Measurements from ENCODE around the gene TMEM183A. TPM values are rescaled to one million over a fixed set of nuclear protein-coding genes. Genes with fewer than 3 reads are reported as not detected.

Gene TMEM183A
- total and polyA plus RNA-seq, 10 of the 15 experiments (the other 5 are each of a cell fraction or from before 2014, with no cell fraction given): 12.3 to 103 (median 66.3) TPM

DNA sequence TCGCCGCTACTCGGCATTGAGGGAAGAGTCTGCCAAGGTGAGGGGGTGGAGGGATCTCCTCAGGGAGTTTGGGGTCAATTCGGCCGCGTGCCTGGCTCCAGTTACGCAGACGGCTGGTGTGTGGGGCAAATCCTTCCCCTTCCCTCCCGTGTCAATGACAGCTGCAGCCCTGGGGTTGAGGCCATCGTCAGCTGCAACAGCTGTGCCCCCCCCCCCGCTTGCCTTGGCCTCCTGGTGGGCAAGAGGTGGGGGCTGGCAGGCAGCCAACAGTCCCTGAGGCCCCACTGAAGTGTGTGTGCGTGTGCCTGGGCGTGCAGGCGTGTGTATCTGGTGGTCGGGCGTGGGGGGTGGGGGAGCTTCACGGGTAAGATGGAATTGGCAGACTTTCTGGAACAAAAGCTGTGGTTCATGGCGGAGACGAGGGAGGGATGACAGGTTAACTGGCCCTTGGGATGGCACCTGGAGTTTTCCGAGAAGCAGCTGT is 44.7 kb downstream of the TMEM183A start:
- Histone ChIP-seq H3K4me2 (ENCODE audit: control insufficient read depth, insufficient read depth) (no peak overlapping the region), H4K20me1 (ENCODE audit: control insufficient read depth, insufficient read depth) (no peaks in the 10 kb centered on the region), H3K4me3 (no peak overlapping the region), H2AFZ (ENCODE audit: control insufficient read depth, low read depth, low read length) (no peak overlapping the region), H3K27me3 (replicated peaks in 1 of 2; ENCODE audit: control insufficient read depth in 2 of 2, insufficient read depth in 2 of 2, low read length in 1 of 2) (peaks cover 0 to 2% of the 10 kb centered on the region in 2 experiments; a peak in 1 of 4 replicates), H3K9me3 (replicated peaks; ENCODE audit: control insufficient read depth, insufficient read depth, low read length) (no peaks in the 10 kb centered on the region), H3K79me2 (ENCODE audit: control insufficient read depth, insufficient read depth, low read length) (no peaks in the 10 kb centered on the region), H3K9ac (ENCODE audit: control insufficient read depth, insufficient read depth, low read length) (no peak overlapping the region), H3K27ac (ENCODE audit: control insufficient read depth, insufficient read depth) (no peak overlapping the region), H3K36me3 (ENCODE audit: control insufficient read depth in 2 of 2, insufficient read depth in 2 of 2, low read length in 1 of 2) (no peaks in the 10 kb centered on the region), H3K4me1 (ENCODE audit: control insufficient read depth, insufficient read depth, low read length) (no peaks in the 10 kb centered on the region)
- intact Hi-C loops (cut with micrococcal nuclease; ENCODE audit: unreplicated experiment) (no loop called here), in situ Hi-C loops (cut with MboI) (no loop called here)
- TF ChIP-seq BACH1 (IDR thresholded peaks at IDR 0.05; ENCODE audit: borderline replicate concordance): no peak
- no peak for TF ChIP-seq PML (IDR thresholded peaks at IDR 0.05; ENCODE audit: low read length)
- no peak for TF ChIP-seq TCF7 (IDR thresholded peaks at IDR 0.05; ENCODE audit: borderline replicate concordance)
- no peak for TF ChIP-seq ASH2L (IDR thresholded peaks at IDR 0.05; ENCODE audit: borderline replicate concordance, low read depth)
- no peak for TF ChIP-seq CREB1 (IDR thresholded peaks at IDR 0.05; ENCODE audit: low read depth)
- no peak for TF ChIP-seq CHD4 (IDR thresholded peaks at IDR 0.05)
- ChIA-PET POLR2A (no interaction called here), CTCF (interaction anchor here (0.7 to 8.7 kb wide), 5 partner anchors 12 to 165 kb away, joined by 3 to 66 read pairs (median 4); no protein-coding TSS in a partner anchor), SMC1A (ENCODE audit: uncharacterized antibody, unreplicated experiment) (interaction anchor here (1.2 kb wide), 1 partner anchor 12 kb away, joined by 3 read pairs; no protein-coding TSS in a partner anchor), RAD21 (ENCODE audit: unreplicated experiment) (no interaction called here)
- ATAC-seq: no peak
- no TSS peak for BruUV-seq (replicated peaks)
- FAIRE-seq: no peak
- 7% methylated on average over 19 of the region's 20 CpGs for WGBS (ENCODE audit: insufficient coverage, insufficient replicate concordance, low lambda C conversion rate, missing lambda C conversion rate)
- DNase-seq (ENCODE audit: low read depth, low spot score): no peak

- ChIA-PET CTCF (interaction anchor here (1.1 to 8.7 kb wide), 2 partner anchors 13 kb away, joined by 5 to 66 read pairs; no protein-coding TSS in a partner anchor), POLR2A (no interaction called here), RAD21 (ENCODE audit: unreplicated experiment) (no interaction called here), SMC1A (ENCODE audit: uncharacterized antibody, unreplicated experiment) (interaction anchor here (1.0 kb wide), 1 partner anchor 13 kb away, joined by 3 read pairs; no protein-coding TSS in a partner anchor)
- Histone ChIP-seq H4K20me1 (ENCODE audit: control insufficient read depth, insufficient read depth) (no peaks in the 10 kb centered on the region), H3K4me2 (ENCODE audit: control insufficient read depth, insufficient read depth) (no peak overlapping the region), H3K9me3 (replicated peaks; ENCODE audit: control insufficient read depth, insufficient read depth, low read length) (no peaks in the 10 kb centered on the region), H2AFZ (ENCODE audit: control insufficient read depth, low read depth, low read length) (no peak overlapping the region), H3K27ac (ENCODE audit: control insufficient read depth, insufficient read depth) (no peak overlapping the region), H3K36me3 (ENCODE audit: control insufficient read depth in 2 of 2, insufficient read depth in 2 of 2, low read length in 1 of 2) (no peaks in the 10 kb centered on the region), H3K9ac (ENCODE audit: control insufficient read depth, insufficient read depth, low read length) (no peak overlapping the region), H3K4me1 (ENCODE audit: control insufficient read depth, insufficient read depth, low read length) (no peaks in the 10 kb centered on the region), H3K4me3 (no peak overlapping the region), H3K27me3 (replicated peaks in 1 of 2; ENCODE audit: control insufficient read depth in 2 of 2, insufficient read depth in 2 of 2, low read length in 1 of 2) (peaks cover 0 to 2% of the 10 kb centered on the region in 2 experiments; a peak in 1 of 4 replicates), H3K79me2 (ENCODE audit: control insufficient read depth, insufficient read depth, low read length) (no peaks in the 10 kb centered on the region)
- BruUV-seq (replicated peaks): no TSS peak
- intact Hi-C loops (cut with micrococcal nuclease; ENCODE audit: unreplicated experiment) (no loop called here), in situ Hi-C loops (cut with MboI) (no loop called here)
- ATAC-seq (no peak), DNase-seq (ENCODE audit: low read depth, low spot score) (no peak), FAIRE-seq (no peak)
- 15% methylated on average over 3 of the region's 3 CpGs for WGBS (ENCODE audit: insufficient coverage, insufficient replicate concordance, low lambda C conversion rate, missing lambda C conversion rate)
- no peak for TF ChIP-seq ZNF384 (IDR thresholded peaks at IDR 0.05; ENCODE audit: borderline replicate concordance, low read depth, low read length)
- TF ChIP-seq, protein P1, sequence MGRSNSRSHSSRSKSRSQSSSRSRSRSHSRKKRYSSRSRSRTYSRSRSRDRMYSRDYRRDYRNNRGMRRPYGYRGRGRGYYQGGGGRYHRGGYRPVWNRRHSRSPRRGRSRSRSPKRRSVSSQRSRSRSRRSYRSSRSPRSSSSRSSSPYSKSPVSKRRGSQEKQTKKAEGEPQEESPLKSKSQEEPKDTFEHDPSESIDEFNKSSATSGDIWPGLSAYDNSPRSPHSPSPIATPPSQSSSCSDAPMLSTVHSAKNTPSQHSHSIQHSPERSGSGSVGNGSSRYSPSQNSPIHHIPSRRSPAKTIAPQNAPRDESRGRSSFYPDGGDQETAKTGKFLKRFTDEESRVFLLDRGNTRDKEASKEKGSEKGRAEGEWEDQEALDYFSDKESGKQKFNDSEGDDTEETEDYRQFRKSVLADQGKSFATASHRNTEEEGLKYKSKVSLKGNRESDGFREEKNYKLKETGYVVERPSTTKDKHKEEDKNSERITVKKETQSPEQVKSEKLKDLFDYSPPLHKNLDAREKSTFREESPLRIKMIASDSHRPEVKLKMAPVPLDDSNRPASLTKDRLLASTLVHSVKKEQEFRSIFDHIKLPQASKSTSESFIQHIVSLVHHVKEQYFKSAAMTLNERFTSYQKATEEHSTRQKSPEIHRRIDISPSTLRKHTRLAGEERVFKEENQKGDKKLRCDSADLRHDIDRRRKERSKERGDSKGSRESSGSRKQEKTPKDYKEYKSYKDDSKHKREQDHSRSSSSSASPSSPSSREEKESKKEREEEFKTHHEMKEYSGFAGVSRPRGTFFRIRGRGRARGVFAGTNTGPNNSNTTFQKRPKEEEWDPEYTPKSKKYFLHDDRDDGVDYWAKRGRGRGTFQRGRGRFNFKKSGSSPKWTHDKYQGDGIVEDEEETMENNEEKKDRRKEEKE (IDR thresholded peaks at IDR 0.05): no peak
- no peak for TF ChIP-seq SUPT20H (IDR thresholded peaks at IDR 0.05; ENCODE audit: borderline replicate concordance, control insufficient read depth, low read depth, low read length)
- TF ChIP-seq, protein P2, sequence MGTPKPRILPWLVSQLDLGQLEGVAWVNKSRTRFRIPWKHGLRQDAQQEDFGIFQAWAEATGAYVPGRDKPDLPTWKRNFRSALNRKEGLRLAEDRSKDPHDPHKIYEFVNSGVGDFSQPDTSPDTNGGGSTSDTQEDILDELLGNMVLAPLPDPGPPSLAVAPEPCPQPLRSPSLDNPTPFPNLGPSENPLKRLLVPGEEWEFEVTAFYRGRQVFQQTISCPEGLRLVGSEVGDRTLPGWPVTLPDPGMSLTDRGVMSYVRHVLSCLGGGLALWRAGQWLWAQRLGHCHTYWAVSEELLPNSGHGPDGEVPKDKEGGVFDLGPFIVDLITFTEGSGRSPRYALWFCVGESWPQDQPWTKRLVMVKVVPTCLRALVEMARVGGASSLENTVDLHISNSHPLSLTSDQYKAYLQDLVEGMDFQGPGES (IDR thresholded peaks at IDR 0.05): no peak
- no peak for TF ChIP-seq EGR1 (IDR thresholded peaks at IDR 0.05; ENCODE audit: borderline replicate concordance in 1 of 2, low read depth in 2 of 2, low read length in 2 of 2)
- no peak for TF ChIP-seq GABPA (IDR thresholded peaks at IDR 0.05; ENCODE audit: low read depth)
Measured at GRCh38 chr1:203052601-203053000, 45.4 kb downstream of the TMEM183A start.

All from GM12878 (cell line).